ENCODE results near the gene PCSK1. TPM values are rescaled to one million over a fixed set of nuclear protein-coding genes. Genes with fewer than 3 reads are reported as not detected.

The PCSK1 gene
- total RNA-seq, 1 donor from 2014 or later: 0.17 TPM

Other genes starting within 250 kb of the PCSK1 start
- 523 TPM for gene CAST, start 229.1 kb upstream of the PCSK1 start, total RNA-seq

Data from left ventricle myocardium superior (tissue), 1 donor.